G401 (cell line): ENCODE data around the gene ALKBH1. TPM values are rescaled to one million over a fixed set of nuclear protein-coding genes. Genes with fewer than 3 reads are reported as not detected.
"Not testable (repeated sequence)": the region's sequence is repeated elsewhere in the genome, so short reads cannot be mapped to it uniquely, and the experiment has no call there.

Source experiments
- DNase-seq: peaks from one replicate; pipeline ENCODE4 v3.0.0-alpha.2; 2015; ENCODE audit warnings: low spot score
- in situ Hi-C: cut with HindIII; loops from 2 replicates; pipeline ENCODE4 v1.10.0; 2016; ENCODE audit warnings: low sequenced_read_pairs, mixed read lengths
- total RNA-seq: library from RNA; depleted of rRNA; stranded (reverse); fragments of >200 nt; shearing (Covaris generic); gene quantifications from 2 replicates; pipeline ENCODE4 v1.2.3, GENCODE V29; 2014; rRNA removed

ALKBH1 gene
- total RNA-seq, 1 experiment from 2014 or later, result 30.8 TPM

- in situ Hi-C loops, result no loop called here
- DNase-seq, result no peak
Observed at GRCh38 chr14:77638771-77639171, 69.1 kb downstream of the ALKBH1 start.

- in situ Hi-C loops, DNase-seq: not testable (repeated sequence)
Observed at GRCh38 chr14:77635869-77636268, 72.0 kb downstream of the ALKBH1 start.

DNA sequence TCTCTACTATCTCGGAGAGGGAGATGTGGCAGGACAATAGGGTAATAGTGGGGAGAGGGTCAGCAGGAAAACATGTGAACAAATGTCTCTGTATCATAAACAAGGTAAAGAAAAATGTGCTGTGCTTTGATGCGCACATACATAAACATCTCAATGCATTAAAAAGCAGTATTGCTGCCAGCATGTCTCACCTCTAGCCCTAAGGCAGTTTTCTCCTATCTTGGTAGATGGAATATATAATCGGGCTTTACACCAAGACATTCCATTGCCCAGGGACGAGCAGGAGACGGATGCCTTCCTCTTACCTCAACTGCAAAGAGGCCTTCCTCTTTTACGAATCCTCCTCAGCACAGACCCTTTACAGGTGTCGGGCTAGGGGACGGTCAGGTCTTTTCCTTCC, 72.4 kb downstream of the ALKBH1 start:
- in situ Hi-C loops, result not testable (repeated sequence)

GRCh38 chr14:77630111-77630510, 77.7 kb downstream of the ALKBH1 start:
- DNase-seq, result no peak
- in situ Hi-C loops, result no loop called here

More for the DNA sequence above, 72.4 kb downstream of the ALKBH1 start:
- not testable (repeated sequence) for DNase-seq

GRCh38 chr14:77625360-77625759, 82.5 kb downstream of the ALKBH1 start:
- in situ Hi-C loops, result no loop called here
- no peak for DNase-seq

DNA sequence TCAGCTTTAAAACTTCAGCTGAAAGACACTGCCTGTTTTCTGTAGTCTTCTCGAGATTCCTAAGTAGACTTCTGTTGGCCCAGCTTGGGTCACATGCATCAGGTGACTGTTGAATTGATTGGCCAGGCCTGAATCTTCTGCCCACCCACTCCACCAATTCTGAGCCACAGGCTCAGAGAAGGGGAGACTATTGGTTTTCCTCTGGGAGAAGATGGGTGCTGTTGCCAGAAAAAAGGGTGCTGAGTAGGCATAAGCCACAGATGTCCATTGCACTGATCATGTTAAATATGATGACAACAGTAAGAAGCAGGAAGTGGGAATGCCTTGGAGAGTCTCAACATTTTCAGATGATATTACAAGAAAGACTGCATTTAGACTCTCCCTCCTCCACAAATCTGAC, 84.6 kb downstream of the ALKBH1 start:
- DNase-seq, result no peak
- in situ Hi-C loops, result no loop called here

Other genes starting within 250 kb of the ALKBH1 start
- 141 and 215 TPM in 2 replicates for gene AHSA1, start 249.9 kb downstream of the ALKBH1 start, total RNA-seq
- gene ISM2, start 209.2 kb downstream of the ALKBH1 start, total RNA-seq, result 0.37 and 0.68 TPM in 2 replicates
- 17.9 and 20.6 TPM in 2 replicates for gene SPTLC2, start 91.4 kb downstream of the ALKBH1 start, total RNA-seq
- 400 and 448 TPM in 2 replicates for gene SLIRP, start 80 bp upstream of the ALKBH1 start, total RNA-seq
- 50.4 and 91.2 TPM in 2 replicates for gene SNW1, start 53.1 kb upstream of the ALKBH1 start, total RNA-seq
- 4.4 and 11.8 TPM in 2 replicates for gene ADCK1, start 92.1 kb upstream of the ALKBH1 start, total RNA-seq